OCI-LY1 (cell line): ENCODE measurements around the gene SLAMF7.

ENCODE experiments used
- CTCF ChIP-seq: fragments of 200-600 bp; sonication (generic), shearing (Covaris generic); IDR thresholded peaks from 2 replicates; pipeline ENCODE4 v1.5.1; 2017; ENCODE audit warnings: mild to moderate bottlenecking, antibody characterized with exemption, low read length, moderate library complexity, mixed read lengths
- EZH2 ChIP-seq: fragments of 200-600 bp; sonication (generic), shearing (Covaris generic); IDR thresholded peaks from 2 replicates; pipeline ENCODE4 v1.8.0; 2017; ENCODE audit warnings: borderline replicate concordance, mixed run types, mild to moderate bottlenecking, antibody characterized with exemption, low read length, moderate library complexity, mixed read lengths

- TF ChIP-seq CTCF (peak; percentile 83), EZH2 (no peak)
Observed at GRCh38 chr1:160779626-160780397, 40.8 kb downstream of the SLAMF7 start.
